ENCODE results near the gene SERPINA3. TPM values are rescaled to one million over a fixed set of nuclear protein-coding genes. Genes with fewer than 3 reads are reported as not detected.

SERPINA3 gene
- total and polyA plus RNA-seq, 10 of the 15 experiments (the other 5 are each of a cell fraction or from before 2014, with no cell fraction given) = 2.2 TPM; not detected in 9

DNA sequence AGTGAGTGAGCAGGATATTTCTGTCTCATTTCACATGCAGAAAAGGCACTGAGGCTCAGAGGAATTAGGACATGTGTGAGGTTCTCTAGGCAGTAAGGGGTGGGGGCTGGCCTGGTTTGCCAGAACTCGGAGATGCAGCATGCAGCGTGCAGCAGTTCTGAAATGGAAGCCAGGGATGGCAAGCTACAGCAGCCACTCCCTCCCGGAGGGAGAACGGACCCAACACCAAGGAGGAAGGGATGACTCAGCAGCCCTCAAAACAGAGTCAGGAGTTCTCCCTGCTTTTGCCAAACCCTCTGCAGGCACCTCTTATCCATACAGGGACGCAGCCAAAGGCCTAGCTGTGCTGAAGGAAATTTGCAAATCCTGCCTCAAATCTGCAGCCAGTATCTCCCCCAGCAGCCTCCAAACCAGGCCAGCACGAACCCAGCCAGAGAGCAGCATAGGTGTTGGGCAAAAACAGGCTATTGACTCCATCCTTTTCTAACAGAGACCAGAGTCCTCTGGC lies 10.3 kb upstream of the SERPINA3 start (continued):
- TF ChIP-seq NFYA (IDR thresholded peaks at IDR 0.05; ENCODE audit: borderline replicate concordance, low read depth, low read length) = no peak

GRCh38 chr14:94602722-94603121 lies 9.5 kb upstream of the SERPINA3 start:
- no peak for FAIRE-seq
- no peaks in the 10 kb centered on the region for H3K4me1 ChIP-seq (ENCODE audit: control insufficient read depth, insufficient read depth, low read length)
- no peak overlapping the region for H3K9ac ChIP-seq (ENCODE audit: control insufficient read depth, insufficient read depth, low read length)
- ChIA-PET RAD21 (ENCODE audit: unreplicated experiment) (no interaction called here), CTCF (interaction anchor here (0.6 kb wide), 1 partner anchor 402 kb away, joined by 3 read pairs; no protein-coding TSS in a partner anchor), SMC1A (ENCODE audit: uncharacterized antibody, unreplicated experiment) (no interaction called here), POLR2A (no interaction called here)
- no peaks in the 10 kb centered on the region; a peak in 2 of 4 replicates for H3K27me3 ChIP-seq (replicated peaks in 1 of 2; ENCODE audit: control insufficient read depth in 2 of 2, insufficient read depth in 2 of 2, low read length in 1 of 2)
- H2AFZ ChIP-seq (ENCODE audit: control insufficient read depth, low read depth, low read length) = no peak overlapping the region
- H3K4me2 ChIP-seq (ENCODE audit: control insufficient read depth, insufficient read depth) = no peak overlapping the region
- no peak for DNase-seq (ENCODE audit: low read depth, low spot score)
- no peak overlapping the region for H3K4me3 ChIP-seq
- ATAC-seq = no peak
- H3K36me3 ChIP-seq (ENCODE audit: control insufficient read depth in 2 of 2, insufficient read depth in 2 of 2, low read length in 1 of 2) = no peaks in the 10 kb centered on the region
- intact Hi-C loops (cut with micrococcal nuclease; ENCODE audit: unreplicated experiment) = no loop called here
- WGBS (ENCODE audit: insufficient coverage, insufficient replicate concordance, low lambda C conversion rate, missing lambda C conversion rate) = 28% methylated on average over 5 of the region's 5 CpGs
- in situ Hi-C loops (cut with MboI) = no loop called here
- H3K9me3 ChIP-seq (replicated peaks; ENCODE audit: control insufficient read depth, insufficient read depth, low read length) = no peaks in the 10 kb centered on the region
- no peaks in the 10 kb centered on the region for H3K79me2 ChIP-seq (ENCODE audit: control insufficient read depth, insufficient read depth, low read length)
- H4K20me1 ChIP-seq (ENCODE audit: control insufficient read depth, insufficient read depth) = no peaks in the 10 kb centered on the region
- H3K27ac ChIP-seq (ENCODE audit: control insufficient read depth, insufficient read depth) = no peak overlapping the region
- no TSS peak for BruUV-seq (replicated peaks)
- no peak for TF ChIP-seq YBX1 (IDR thresholded peaks at IDR 0.05)
- no peak for TF ChIP-seq RBBP5 (conservative IDR thresholded peaks at IDR 0.05)
- TF ChIP-seq, protein P1, sequence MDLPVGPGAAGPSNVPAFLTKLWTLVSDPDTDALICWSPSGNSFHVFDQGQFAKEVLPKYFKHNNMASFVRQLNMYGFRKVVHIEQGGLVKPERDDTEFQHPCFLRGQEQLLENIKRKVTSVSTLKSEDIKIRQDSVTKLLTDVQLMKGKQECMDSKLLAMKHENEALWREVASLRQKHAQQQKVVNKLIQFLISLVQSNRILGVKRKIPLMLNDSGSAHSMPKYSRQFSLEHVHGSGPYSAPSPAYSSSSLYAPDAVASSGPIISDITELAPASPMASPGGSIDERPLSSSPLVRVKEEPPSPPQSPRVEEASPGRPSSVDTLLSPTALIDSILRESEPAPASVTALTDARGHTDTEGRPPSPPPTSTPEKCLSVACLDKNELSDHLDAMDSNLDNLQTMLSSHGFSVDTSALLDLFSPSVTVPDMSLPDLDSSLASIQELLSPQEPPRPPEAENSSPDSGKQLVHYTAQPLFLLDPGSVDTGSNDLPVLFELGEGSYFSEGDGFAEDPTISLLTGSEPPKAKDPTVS (IDR thresholded peaks at IDR 0.05; ENCODE audit: low read depth, low read length) = no peak
- TF ChIP-seq CUX1 (IDR thresholded peaks at IDR 0.05; ENCODE audit: insufficient replicate concordance, low read depth, low read length) = no peak
- TF ChIP-seq ZBTB4 (CRISPR knock-in tag; IDR thresholded peaks at IDR 0.05) = no peak
- no peak for TF ChIP-seq CREM (IDR thresholded peaks at IDR 0.05; ENCODE audit: low read depth)
- TF ChIP-seq MTA3 (IDR thresholded peaks at IDR 0.05; ENCODE audit: borderline replicate concordance, low read length) = no peak
- no peak for TF ChIP-seq PBX3 (IDR thresholded peaks at IDR 0.05; ENCODE audit: insufficient replicate concordance, low read depth, low read length)
- no peak for TF ChIP-seq PML (IDR thresholded peaks at IDR 0.05; ENCODE audit: low read length)

Data from GM12878 (cell line).